ENCODE measurements around the gene COL1A1. TPM values are rescaled to one million over a fixed set of nuclear protein-coding genes. Genes with fewer than 3 reads are reported as not detected.
A peak's percentile ranks its signal among the peaks of the same experiment; 100 is the strongest.

COL1A1 gene
- total RNA-seq, 1 donor from 2014 or later = 10.1 TPM

GRCh38 chr17:50145532-50146229, 55.8 kb downstream of the COL1A1 start:
- DNase-seq = no peak
- H3K27ac Mint-ChIP-seq (ENCODE audit: unreplicated experiment) = peak overlapping the region; percentile 59
- peaks cover 24% of the 10 kb centered on the region for H3K4me1 Mint-ChIP-seq (ENCODE audit: low read depth, unreplicated experiment)
- peaks cover 13% of the 10 kb centered on the region for H3K9me3 Mint-ChIP-seq (ENCODE audit: unreplicated experiment)
- peaks cover 15% of the 10 kb centered on the region for H3K27me3 Mint-ChIP-seq (ENCODE audit: unreplicated experiment)
- H3K4me3 Mint-ChIP-seq (ENCODE audit: unreplicated experiment) = peak overlapping the region; percentile 83
- no peak for TF ChIP-seq CTCF (IDR thresholded peaks at IDR 0.05; ENCODE audit: partially characterized antibody, unreplicated experiment)
- H3K36me3 Mint-ChIP-seq (ENCODE audit: unreplicated experiment) = peaks cover 12% of the 10 kb centered on the region

- Mint-ChIP-seq H3K4me3 (ENCODE audit: unreplicated experiment) (peak overlapping the region; percentile 83), H3K36me3 (ENCODE audit: unreplicated experiment) (peaks cover 12% of the 10 kb centered on the region), H3K27ac (ENCODE audit: unreplicated experiment) (no peak overlapping the region), H3K27me3 (ENCODE audit: unreplicated experiment) (peaks cover 15% of the 10 kb centered on the region), H3K9me3 (ENCODE audit: unreplicated experiment) (peaks cover 13% of the 10 kb centered on the region), H3K4me1 (ENCODE audit: low read depth, unreplicated experiment) (peaks cover 29% of the 10 kb centered on the region)
- TF ChIP-seq CTCF (IDR thresholded peaks at IDR 0.05; ENCODE audit: partially characterized antibody, unreplicated experiment) = no peak
- DNase-seq = no peak
Observed at GRCh38 chr17:50144845-50145531, 56.4 kb downstream of the COL1A1 start.

GRCh38 chr17:50144355-50144754, 57.1 kb downstream of the COL1A1 start:
- Mint-ChIP-seq H3K36me3 (ENCODE audit: unreplicated experiment) (peaks cover 12% of the 10 kb centered on the region), H3K27ac (ENCODE audit: unreplicated experiment) (peak overlapping the region; percentile 63), H3K4me1 (ENCODE audit: low read depth, unreplicated experiment) (peaks cover 33% of the 10 kb centered on the region), H3K4me3 (ENCODE audit: unreplicated experiment) (peak overlapping the region; percentile 54), H3K27me3 (ENCODE audit: unreplicated experiment) (peaks cover 18% of the 10 kb centered on the region), H3K9me3 (ENCODE audit: unreplicated experiment) (peaks cover 13% of the 10 kb centered on the region)
- DNase-seq = no peak
- no peak for TF ChIP-seq CTCF (IDR thresholded peaks at IDR 0.05; ENCODE audit: partially characterized antibody, unreplicated experiment)

- Mint-ChIP-seq H3K4me3 (ENCODE audit: unreplicated experiment) (no peak overlapping the region), H3K9me3 (ENCODE audit: unreplicated experiment) (peaks cover 13% of the 10 kb centered on the region), H3K27ac (ENCODE audit: unreplicated experiment) (no peak overlapping the region), H3K27me3 (ENCODE audit: unreplicated experiment) (peaks cover 18% of the 10 kb centered on the region), H3K36me3 (ENCODE audit: unreplicated experiment) (peaks cover 12% of the 10 kb centered on the region), H3K4me1 (ENCODE audit: low read depth, unreplicated experiment) (peaks cover 36% of the 10 kb centered on the region)
- TF ChIP-seq CTCF (IDR thresholded peaks at IDR 0.05; ENCODE audit: partially characterized antibody, unreplicated experiment) = no peak
- DNase-seq = no peak
Observed at GRCh38 chr17:50143461-50144176, 57.8 kb downstream of the COL1A1 start.
